ENCODE results near the gene IGSF5.

The IGSF5 gene

GRCh38 chr21:39849014-39849655 lies 104.2 kb downstream of the IGSF5 start:
- Histone ChIP-seq H3K4me2 (ENCODE audit: low read length) (no peak overlapping the region), H2BK120ac (ENCODE audit: insufficient read depth, low read length, poor library complexity) (no peak overlapping the region), H3K14ac (ENCODE audit: low read length) (no peak overlapping the region), H3K18ac (ENCODE audit: low read length) (no peak overlapping the region), H3K79me1 (ENCODE audit: low read length) (no peaks in the 10 kb centered on the region), H3K36me3 (ENCODE audit: control insufficient read depth in 1 of 2, insufficient read depth in 2 of 2, low read length in 2 of 2) (no peaks in the 10 kb centered on the region), H3K4ac (ENCODE audit: low read depth, low read length) (no peak overlapping the region), H3K79me2 (ENCODE audit: control insufficient read depth, insufficient read depth, low read length, poor library complexity) (no peaks in the 10 kb centered on the region), H2AK5ac (ENCODE audit: low read length) (no peak overlapping the region), H3K9ac (ENCODE audit: low read length) (no peak overlapping the region), H3K4me1 (ENCODE audit: control insufficient read depth in 1 of 2, insufficient read depth in 2 of 2, low read length in 2 of 2) (no peaks in the 10 kb centered on the region), H2BK5ac (ENCODE audit: low read depth, low read length, poor library complexity) (no peak overlapping the region), H3K4me3 (ENCODE audit: low read depth, low read length) (no peak overlapping the region), H2AFZ (ENCODE audit: insufficient read depth, low read length, poor library complexity) (no peak overlapping the region), H4K91ac (ENCODE audit: low read depth, low read length) (no peak overlapping the region), H3K23ac (ENCODE audit: low read length) (no peak overlapping the region), H4K12ac (ENCODE audit: low read depth, low read length) (no peak overlapping the region), H2BK12ac (ENCODE audit: low read length) (no peak overlapping the region), H3K9me3 (ENCODE audit: insufficient read depth, low read depth, low read length) (peaks cover 5% of the 10 kb centered on the region), H3K27me3 (ENCODE audit: insufficient read depth, low read length) (no peaks in the 10 kb centered on the region), H3K27ac (ENCODE audit: low read depth, low read length) (no peak overlapping the region), H4K8ac (ENCODE audit: low read depth, low read length) (no peak overlapping the region)
- no CpG with 5 or more reads among the region's 10 CpGs for WGBS (ENCODE audit: extremely low coverage, insufficient coverage, insufficient read length)
- peak; percentile 53 to 93 for DNase-seq

- Histone ChIP-seq H3K14ac (ENCODE audit: low read length) (no peak overlapping the region), H3K4me1 (ENCODE audit: control insufficient read depth in 1 of 2, insufficient read depth in 2 of 2, low read length in 2 of 2) (no peaks in the 10 kb centered on the region), H3K9me3 (ENCODE audit: insufficient read depth, low read depth, low read length) (peaks cover 5% of the 10 kb centered on the region), H3K4me3 (ENCODE audit: low read depth, low read length) (no peak overlapping the region), H3K27me3 (ENCODE audit: insufficient read depth, low read length) (no peaks in the 10 kb centered on the region), H3K4ac (ENCODE audit: low read depth, low read length) (no peak overlapping the region), H3K79me2 (ENCODE audit: control insufficient read depth, insufficient read depth, low read length, poor library complexity) (no peaks in the 10 kb centered on the region), H4K12ac (ENCODE audit: low read depth, low read length) (no peak overlapping the region), H2BK120ac (ENCODE audit: insufficient read depth, low read length, poor library complexity) (no peak overlapping the region), H2AFZ (ENCODE audit: insufficient read depth, low read length, poor library complexity) (no peak overlapping the region), H3K9ac (ENCODE audit: low read length) (no peak overlapping the region), H3K4me2 (ENCODE audit: low read length) (no peak overlapping the region), H2BK5ac (ENCODE audit: low read depth, low read length, poor library complexity) (no peak overlapping the region), H3K18ac (ENCODE audit: low read length) (no peak overlapping the region), H2BK12ac (ENCODE audit: low read length) (no peak overlapping the region), H4K91ac (ENCODE audit: low read depth, low read length) (no peak overlapping the region), H3K79me1 (ENCODE audit: low read length) (no peaks in the 10 kb centered on the region), H2AK5ac (ENCODE audit: low read length) (no peak overlapping the region), H3K23ac (ENCODE audit: low read length) (no peak overlapping the region), H4K8ac (ENCODE audit: low read depth, low read length) (no peak overlapping the region), H3K36me3 (ENCODE audit: control insufficient read depth in 1 of 2, insufficient read depth in 2 of 2, low read length in 2 of 2) (no peaks in the 10 kb centered on the region), H3K27ac (ENCODE audit: low read depth, low read length) (no peak overlapping the region)
- WGBS (ENCODE audit: extremely low coverage, insufficient coverage, insufficient read length) = no CpG with 5 or more reads among the region's 2 CpGs
- DNase-seq = no peak
These were observed 105.3 kb downstream of the IGSF5 start for GRCh38 chr21:39850333-39850732.

- peaks cover 5% of the 10 kb centered on the region for H3K9me3 ChIP-seq (ENCODE audit: insufficient read depth, low read depth, low read length)
- H2BK120ac ChIP-seq (ENCODE audit: insufficient read depth, low read length, poor library complexity) = no peak overlapping the region
- no peak overlapping the region for H3K23ac ChIP-seq (ENCODE audit: low read length)
- no peak overlapping the region for H2BK12ac ChIP-seq (ENCODE audit: low read length)
- no peak overlapping the region for H3K4me2 ChIP-seq (ENCODE audit: low read length)
- no peak for DNase-seq
- H3K79me1 ChIP-seq (ENCODE audit: low read length) = no peaks in the 10 kb centered on the region
- H4K91ac ChIP-seq (ENCODE audit: low read depth, low read length) = no peak overlapping the region
- H2AFZ ChIP-seq (ENCODE audit: insufficient read depth, low read length, poor library complexity) = no peak overlapping the region
- H2BK5ac ChIP-seq (ENCODE audit: low read depth, low read length, poor library complexity) = no peak overlapping the region
- no peaks in the 10 kb centered on the region for H3K27me3 ChIP-seq (ENCODE audit: insufficient read depth, low read length)
- no peak overlapping the region for H3K9ac ChIP-seq (ENCODE audit: low read length)
- H3K14ac ChIP-seq (ENCODE audit: low read length) = no peak overlapping the region
- no peak overlapping the region for H2AK5ac ChIP-seq (ENCODE audit: low read length)
- no CpG with 5 or more reads among the region's 7 CpGs for WGBS (ENCODE audit: extremely low coverage, insufficient coverage, insufficient read length)
- no peaks in the 10 kb centered on the region for H3K36me3 ChIP-seq (ENCODE audit: control insufficient read depth in 1 of 2, insufficient read depth in 2 of 2, low read length in 2 of 2)
- no peak overlapping the region for H3K4me3 ChIP-seq (ENCODE audit: low read depth, low read length)
- H3K4me1 ChIP-seq (ENCODE audit: control insufficient read depth in 1 of 2, insufficient read depth in 2 of 2, low read length in 2 of 2) = no peaks in the 10 kb centered on the region
- H3K27ac ChIP-seq (ENCODE audit: low read depth, low read length) = no peak overlapping the region
- no peak overlapping the region for H4K12ac ChIP-seq (ENCODE audit: low read depth, low read length)
- no peaks in the 10 kb centered on the region for H3K79me2 ChIP-seq (ENCODE audit: control insufficient read depth, insufficient read depth, low read length, poor library complexity)
- no peak overlapping the region for H3K4ac ChIP-seq (ENCODE audit: low read depth, low read length)
- H3K18ac ChIP-seq (ENCODE audit: low read length) = no peak overlapping the region
- H4K8ac ChIP-seq (ENCODE audit: low read depth, low read length) = no peak overlapping the region
These were observed 106.1 kb downstream of the IGSF5 start for GRCh38 chr21:39851002-39851618.

Data from trophoblast cell (in vitro differentiated cells and primary cell).